H1 (cell line): ENCODE measurements around the gene CD300A. TPM values are rescaled to one million over a fixed set of nuclear protein-coding genes. Genes with fewer than 3 reads are reported as not detected.

Experiments used
- CTCF ChIA-PET: fragments of 300-600 bp; sonication (Branson Sonifier 250); formaldehyde crosslinking; loops from one replicate; lab custom pipeline; 2021; ENCODE audit not compliant: partially characterized antibody; lab: Charles Lee
- POLR2A ChIA-PET: fragments of 300-600 bp; sonication (Branson Sonifier 250); formaldehyde crosslinking; loops from one replicate; lab custom pipeline; 2021; ENCODE audit warnings: inconsistent platforms; ENCODE audit not compliant: partially characterized antibody; lab: Charles Lee
- DNase-seq, 2 experiments: peaks; one replicate each; pipeline versions ENCODE4 v3.0.0 to v3.0.0-alpha.2; 2010 to 2022; ENCODE audit warnings: low spot score in 2 of 2, low read depth in 1 of 2, mixed read lengths in 1 of 2
- FAIRE-seq: peaks from 2 replicates; lab custom pipeline; 2011; peaks lifted over from hg19 to GRCh38; lab: Jason Lieb, UNC
- H2AFZ ChIP-seq: 2 replicates; pipeline ENCODE4 v1.8.1; 2012; ENCODE audit warnings: low read length, inconsistent platforms
- H2AK5ac ChIP-seq: 2 replicates; pipeline ENCODE4 v1.6.1; 2013; ENCODE audit warnings: low read depth, low read length
- H2BK120ac ChIP-seq: replicated peaks from 2 replicates; pipeline ENCODE3; 2013; ENCODE audit warnings: low read depth, low read length, inconsistent platforms
- H2BK12ac ChIP-seq: 2 replicates; pipeline ENCODE4 v1.6.1; 2013; ENCODE audit warnings: low read depth, low read length
- H2BK15ac ChIP-seq: 2 replicates; pipeline ENCODE4 v1.6.1; 2013; ENCODE audit warnings: low read length
- H2BK20ac ChIP-seq: 2 replicates; pipeline ENCODE4 v1.6.1; 2013; ENCODE audit warnings: low read length
- H2BK5ac ChIP-seq: 2 replicates; pipeline ENCODE4 v1.6.1; 2013; ENCODE audit warnings: low read depth, low read length
- H3K14ac ChIP-seq: 2 replicates; pipeline ENCODE4 v1.6.1; 2013; ENCODE audit warnings: inconsistent platforms; ENCODE audit not compliant: insufficient read length
- H3K18ac ChIP-seq: 2 replicates; pipeline ENCODE4 v1.6.1; 2013; ENCODE audit warnings: low read length; ENCODE audit errors: extremely low read depth
- H3K23ac ChIP-seq: 2 replicates; pipeline ENCODE4 v1.6.1; 2013; ENCODE audit warnings: inconsistent platforms; ENCODE audit not compliant: insufficient read length
- H3K23me2 ChIP-seq: 2 replicates; pipeline ENCODE4 v1.6.1; 2013; ENCODE audit warnings: low read depth, low read length
- H3K27ac ChIP-seq: 2 replicates; pipeline ENCODE4 v1.6.1; 2011; ENCODE audit warnings: low read depth, low read length, inconsistent platforms
- H3K27me3 ChIP-seq, 4 experiments: replicated peaks in 1 of 4; 1 replicate in 1 of 4; 2 replicates in 3 of 4; pipeline versions ENCODE4 v1.6.1 to v1.8.1; 2011 to 2013; ENCODE audit warnings: low read length in 3 of 4, mild to moderate bottlenecking in 3 of 4, inconsistent platforms in 2 of 4, mixed read lengths in 2 of 4, moderate library complexity in 1 of 4; ENCODE audit not compliant: control insufficient read depth in 3 of 4, insufficient read depth in 3 of 4; ENCODE audit errors: extremely low read depth in 1 of 4
- H3K36me3 ChIP-seq, 4 experiments: 2 replicates each; pipeline versions ENCODE4 v1.6.1 to v1.8.1; 2011 to 2013; ENCODE audit warnings: mild to moderate bottlenecking in 4 of 4, low read length in 3 of 4, moderate library complexity in 2 of 4, control low read depth in 1 of 4, inconsistent platforms in 1 of 4; ENCODE audit not compliant: insufficient read depth in 4 of 4, control insufficient read depth in 2 of 4
- H3K4ac ChIP-seq: replicated peaks from 2 replicates; pipeline ENCODE3; 2013; ENCODE audit warnings: low read length, low read depth, mixed read lengths, inconsistent platforms; ENCODE audit not compliant: insufficient read length
- H3K4me1 ChIP-seq, 4 experiments: replicated peaks in 1 of 4; 1 replicate in 1 of 4; 2 replicates in 3 of 4; pipeline versions ENCODE4 v1.6.1 to v1.8.1; 2011 to 2013; ENCODE audit warnings: low read length in 3 of 4, inconsistent platforms in 2 of 4, mixed read lengths in 1 of 4; ENCODE audit not compliant: insufficient read depth in 4 of 4, control insufficient read depth in 3 of 4
- H3K4me2 ChIP-seq, 2 experiments: 2 replicates each; pipeline versions ENCODE4 v1.6.1 to v1.8.1; 2011 to 2013; ENCODE audit warnings: low read depth in 2 of 2, low read length in 2 of 2, control low read depth in 1 of 2, inconsistent platforms in 1 of 2, mild to moderate bottlenecking in 1 of 2; ENCODE audit not compliant: insufficient read depth in 1 of 2
- H3K4me3 ChIP-seq, 4 experiments: fragments of 200-600, 300-600 bp in 1 of 4; sonication (generic), shearing (Covaris generic), sonication (Bioruptor Twin) in 1 of 4; 2 replicates each; pipeline versions ENCODE4 v1.5.1 to v1.8.1; 2011 to 2016; ENCODE audit warnings: low read length in 4 of 4, low read depth in 3 of 4, control low read depth in 2 of 4, inconsistent platforms in 2 of 4, mild to moderate bottlenecking in 2 of 4, mixed read lengths in 1 of 4, moderate library complexity in 1 of 4; ENCODE audit not compliant: insufficient read depth in 2 of 4; ENCODE audit errors: extremely low read depth in 1 of 4
- H3K56ac ChIP-seq: replicated peaks from 2 replicates; pipeline ENCODE3; 2013; ENCODE audit warnings: low read depth, mild to moderate bottlenecking, mixed read lengths, low read length, inconsistent platforms; ENCODE audit not compliant: insufficient read length
- H3K79me1 ChIP-seq: 2 replicates; pipeline ENCODE4 v1.6.1; 2013; ENCODE audit warnings: low read depth, low read length, control low read depth
- H3K79me2 ChIP-seq, 2 experiments: 2 replicates each; pipeline versions ENCODE4 v1.6.1 to v1.8.1; 2012 to 2013; ENCODE audit warnings: low read length in 2 of 2, mild to moderate bottlenecking in 2 of 2, inconsistent platforms in 1 of 2; ENCODE audit not compliant: insufficient read depth in 2 of 2, control insufficient read depth in 1 of 2
- H3K9ac ChIP-seq, 4 experiments: replicated peaks in 1 of 4; 1 replicate in 1 of 4; 2 replicates in 3 of 4; pipeline versions ENCODE4 v1.6.1 to v1.8.1; 2011 to 2013; ENCODE audit warnings: low read depth in 3 of 4, low read length in 3 of 4, control low read depth in 2 of 4, mild to moderate bottlenecking in 2 of 4, moderate library complexity in 2 of 4, inconsistent platforms in 1 of 4; ENCODE audit errors: extremely low read depth in 1 of 4
- H3K9me3 ChIP-seq, 2 experiments: 2 replicates each; pipeline versions ENCODE4 v1.6.1 to v1.8.1; 2012 to 2013; ENCODE audit warnings: mild to moderate bottlenecking in 2 of 2, moderate library complexity in 2 of 2, control low read depth in 1 of 2, inconsistent platforms in 1 of 2, low read depth in 1 of 2, low read length in 1 of 2, mixed read lengths in 1 of 2; ENCODE audit not compliant: insufficient read depth in 2 of 2
- H4K20me1 ChIP-seq, 2 experiments: replicated peaks in 1 of 2; 2 replicates each; pipeline versions ENCODE3 to v1.8.1; 2011 to 2013; ENCODE audit warnings: inconsistent platforms in 2 of 2, low read length in 2 of 2, mild to moderate bottlenecking in 1 of 2; ENCODE audit not compliant: insufficient read depth in 2 of 2, control insufficient read depth in 1 of 2
- H4K5ac ChIP-seq: 2 replicates; pipeline ENCODE4 v1.6.1; 2013; ENCODE audit warnings: low read length, low read depth, mixed read lengths, inconsistent platforms; ENCODE audit not compliant: insufficient read length
- H4K8ac ChIP-seq: 2 replicates; pipeline ENCODE4 v1.8.0; 2013; ENCODE audit warnings: mild to moderate bottlenecking, moderate library complexity, low read length, inconsistent platforms; ENCODE audit not compliant: insufficient read depth; ENCODE audit errors: extremely low read depth
- H4K91ac ChIP-seq: replicated peaks from 2 replicates; pipeline ENCODE3; 2013; ENCODE audit warnings: low read length, mixed read lengths, inconsistent platforms; ENCODE audit not compliant: insufficient read length
- ATF2 ChIP-seq: IDR thresholded peaks from 2 replicates; pipeline ENCODE4 v1.6.1; 2012; ENCODE audit warnings: low read length, inconsistent platforms
- JUN ChIP-seq: IDR thresholded peaks from 2 replicates; pipeline ENCODE4 v1.6.1; 2011; ENCODE audit warnings: low read depth, mild to moderate bottlenecking, improper control_type of control experiment, low read length
- KDM1A ChIP-seq: fragments of 200-600, 300-600 bp; sonication (generic); IDR thresholded peaks from 2 replicates; pipeline ENCODE4 v1.7.1; 2016; ENCODE audit warnings: mild to moderate bottlenecking, low read length, borderline replicate concordance
- WGBS, 2 experiments: shearing (Covaris generic) in 1 of 2; methylation state at CpG; one replicate each; pipeline versions ENCODE4 v1.1.6 to v1.1.7; 2013 to 2015; ENCODE audit warnings: low lambda C conversion rate in 2 of 2, mixed read lengths in 2 of 2, inconsistent platforms in 1 of 2, low coverage in 1 of 2, missing lambda C conversion rate in 1 of 2; ENCODE audit not compliant: insufficient replicate concordance in 2 of 2, insufficient coverage in 1 of 2, insufficient read length in 1 of 2; ENCODE audit errors: extremely low coverage in 1 of 2, missing lambda C conversion rate in 1 of 2; 5-methylcytosine and 5-hydroxymethylcytosine counted together
- polyA plus RNA-seq, 7 experiments: library from polyadenylated mRNA; depleted of rRNA in 3 of 7; stranded (reverse) in 5 of 7; unstranded in 2 of 7; fragments of >200 nt in 5 of 7; fragments of 200-250 nt in 2 of 7; gene quantifications; 1 replicate in 5 of 7; 2 replicates in 1 of 7; 4 replicates in 1 of 7; pipeline versions ENCODE4 v1.2.1 to v1.2.3, GENCODE V29; 2011 to 2013; ENCODE audit warnings: missing spikeins in 2 of 7, mixed read lengths in 2 of 7
- total RNA-seq: library from RNA; stranded (reverse); fragmentation: NEBNext Ultra II Directional; extraction: Animal tissue kit (Norgen Biotek cat#: 25700); gene quantifications from 2 replicates; pipeline ENCODE4 v1.2.1, GENCODE V29; 2021

CD300A gene
- total and polyA plus RNA-seq, 2 of the 8 experiments (the other 6 are each of a cell fraction or from before 2014, with no cell fraction given) = 0.52 to 1.3 TPM

- CTCF ChIA-PET = interaction anchor here (0.5 to 1.7 kb wide), 5 partner anchors 43 to 658 kb away, joined by 3 to 11 read pairs (median 4); no protein-coding TSS in a partner anchor
- no peak overlapping the region for H3K14ac ChIP-seq
Observed at GRCh38 chr17:74499992-74500391, 33.6 kb downstream of the CD300A start.

More at GRCh38 chr17:74499992-74500391, 33.6 kb downstream of the CD300A start:
- Histone ChIP-seq H2AK5ac (no peak overlapping the region), H2BK5ac (no peak overlapping the region), H3K23me2 (no peaks in the 10 kb centered on the region; the same call in 1 of the 2 replicates), H3K56ac (no peak overlapping the region), H2BK15ac (no peak overlapping the region), H3K27ac (no peak overlapping the region), H3K79me1 (no peaks in the 10 kb centered on the region), H4K20me1 (no peaks in the 10 kb centered on the region), H3K4me1 (no peaks in the 10 kb centered on the region), H2BK12ac (no peak overlapping the region), H2BK20ac (no peak overlapping the region), H2BK120ac (no peak overlapping the region), H3K4me2 (no peak overlapping the region), H3K23ac (no peak overlapping the region), H3K9me3 (no peaks in the 10 kb centered on the region), H4K5ac (no peak overlapping the region), H3K27me3 (no peaks in the 10 kb centered on the region), H2AFZ (no peak overlapping the region), H4K8ac (no peak overlapping the region), H3K4me3 (no peak overlapping the region), H3K18ac (no peak overlapping the region), H3K4ac (no peak overlapping the region), H3K9ac (no peak overlapping the region), H3K79me2 (no peaks in the 10 kb centered on the region), H3K36me3 (no peaks in the 10 kb centered on the region), H4K91ac (no peak overlapping the region)
- DNase-seq = no peak
- no peak for FAIRE-seq
- 93% methylated on average over 3 of the region's 3 CpGs; no CpG with 5 or more reads in 1 of the 2 experiments for WGBS, 2 experiments
- POLR2A ChIA-PET = no interaction called here
- TF ChIP-seq ATF2 = no peak
- no peak for TF ChIP-seq JUN
- TF ChIP-seq KDM1A = peak; percentile 89; the same call in 1 of the 2 replicates
